ENCODE measurements around the gene LRRC23.
A peak's percentile ranks its signal among the peaks of the same experiment; 100 is the strongest.
"Not testable (repeated sequence)": the region's sequence is repeated elsewhere in the genome, so short reads cannot be mapped to it uniquely, and the experiment has no call there.

The LRRC23 gene

DNA sequence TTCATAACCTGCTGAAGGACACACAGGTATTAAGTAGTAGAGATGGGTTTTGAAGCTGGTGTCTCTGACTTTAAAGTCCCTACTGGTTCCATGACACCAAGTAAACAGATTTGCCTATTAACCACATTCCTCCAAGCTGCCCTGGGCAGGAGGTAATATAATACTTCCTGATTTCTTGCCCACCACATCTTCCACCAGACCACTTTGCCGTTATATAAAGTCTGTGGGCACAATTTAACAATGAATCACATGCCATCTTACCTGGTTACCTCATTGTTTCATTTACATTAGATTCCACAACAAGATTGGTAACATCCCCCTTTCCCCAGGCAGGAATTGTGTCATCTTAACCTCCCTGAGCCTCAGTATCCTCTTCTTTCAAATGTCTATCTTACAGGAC lies 900 bp upstream of the LRRC23 start:
- no peak for DNase-seq

DNA sequence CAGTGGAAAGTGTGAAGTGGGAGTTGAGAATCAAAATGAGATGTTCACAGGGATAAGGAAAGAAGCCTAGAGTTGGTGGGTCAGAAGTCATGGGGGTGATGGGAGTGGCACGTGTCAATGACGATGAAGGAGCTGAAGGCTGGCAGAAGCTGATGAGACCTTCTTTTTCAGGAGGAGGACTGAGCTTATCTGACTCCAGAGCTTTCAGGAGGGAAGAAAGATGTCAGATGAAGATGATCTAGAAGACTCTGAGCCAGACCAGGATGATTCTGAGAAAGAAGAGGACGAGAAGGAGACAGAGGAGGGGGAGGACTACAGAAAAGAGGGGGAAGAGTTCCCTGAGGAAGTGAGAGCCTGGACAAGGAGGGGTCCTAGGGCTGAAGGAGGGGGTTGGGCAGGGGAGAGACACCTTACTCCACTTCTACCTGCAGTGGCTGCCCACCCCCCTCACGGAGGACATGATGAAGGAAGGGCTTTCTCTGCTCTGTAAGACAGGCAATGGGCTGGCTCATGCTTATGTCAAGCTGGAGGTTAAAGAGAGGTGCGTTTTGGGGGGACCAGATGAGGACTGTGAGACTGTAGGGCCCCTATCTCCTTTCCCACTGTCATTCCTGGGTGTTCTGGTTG lies 905 bp downstream of the LRRC23 start:
- DNase-seq: no peak

DNA sequence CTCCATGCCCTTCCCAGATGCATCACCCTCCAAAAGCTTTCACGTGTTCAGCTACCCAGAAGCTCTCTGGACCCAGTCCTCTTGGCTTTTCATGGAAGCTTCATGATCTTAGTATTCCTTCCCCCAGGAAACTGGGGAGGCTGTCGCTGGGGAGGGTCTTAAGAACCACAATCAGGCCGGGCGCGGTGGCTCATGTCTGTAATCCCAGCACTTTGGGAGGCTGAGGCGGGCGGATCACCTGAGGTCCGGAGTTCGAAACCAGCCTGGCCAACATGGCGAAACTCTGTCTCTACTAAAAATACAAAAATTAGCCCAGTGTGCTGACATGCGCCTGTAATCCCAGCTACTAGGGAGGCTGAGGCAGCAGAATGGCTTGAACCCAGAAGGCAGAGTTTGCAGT lies 3.5 kb downstream of the LRRC23 start:
- not testable (repeated sequence) for DNase-seq

DNA sequence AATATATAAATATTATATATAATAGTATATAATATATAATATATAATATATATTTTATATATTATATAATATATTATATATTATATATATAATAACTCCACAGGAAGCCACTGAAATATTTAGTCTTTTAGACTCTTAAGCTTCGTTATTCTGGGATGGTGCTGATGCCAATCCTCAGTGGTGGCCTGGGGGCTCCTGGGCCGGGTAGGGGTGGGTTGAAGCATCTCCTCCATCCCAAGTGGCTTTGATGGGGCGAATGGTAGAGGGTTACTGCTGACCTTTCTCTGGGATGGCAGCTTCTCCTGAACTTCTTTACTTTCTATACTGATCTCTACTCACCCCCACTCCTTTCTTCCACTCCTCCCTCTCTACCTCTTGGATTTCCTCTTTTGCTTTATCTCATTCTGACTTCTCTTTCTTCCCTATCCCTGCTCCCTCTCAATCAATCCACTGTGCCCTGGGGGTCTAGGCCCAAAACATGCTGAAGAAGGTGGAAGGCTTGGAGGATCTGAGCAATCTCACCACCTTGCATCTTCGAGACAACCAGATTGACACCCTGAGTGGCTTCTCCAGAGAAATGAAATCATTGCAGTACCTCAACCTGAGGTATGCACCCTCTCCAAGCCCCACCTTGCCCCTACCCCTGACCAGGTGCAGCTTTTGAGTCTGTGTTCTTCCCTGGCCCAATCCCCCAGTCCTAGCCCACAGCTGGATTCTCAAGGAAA lies 5.0 kb downstream of the LRRC23 start:
- DNase-seq: no peak

DNA sequence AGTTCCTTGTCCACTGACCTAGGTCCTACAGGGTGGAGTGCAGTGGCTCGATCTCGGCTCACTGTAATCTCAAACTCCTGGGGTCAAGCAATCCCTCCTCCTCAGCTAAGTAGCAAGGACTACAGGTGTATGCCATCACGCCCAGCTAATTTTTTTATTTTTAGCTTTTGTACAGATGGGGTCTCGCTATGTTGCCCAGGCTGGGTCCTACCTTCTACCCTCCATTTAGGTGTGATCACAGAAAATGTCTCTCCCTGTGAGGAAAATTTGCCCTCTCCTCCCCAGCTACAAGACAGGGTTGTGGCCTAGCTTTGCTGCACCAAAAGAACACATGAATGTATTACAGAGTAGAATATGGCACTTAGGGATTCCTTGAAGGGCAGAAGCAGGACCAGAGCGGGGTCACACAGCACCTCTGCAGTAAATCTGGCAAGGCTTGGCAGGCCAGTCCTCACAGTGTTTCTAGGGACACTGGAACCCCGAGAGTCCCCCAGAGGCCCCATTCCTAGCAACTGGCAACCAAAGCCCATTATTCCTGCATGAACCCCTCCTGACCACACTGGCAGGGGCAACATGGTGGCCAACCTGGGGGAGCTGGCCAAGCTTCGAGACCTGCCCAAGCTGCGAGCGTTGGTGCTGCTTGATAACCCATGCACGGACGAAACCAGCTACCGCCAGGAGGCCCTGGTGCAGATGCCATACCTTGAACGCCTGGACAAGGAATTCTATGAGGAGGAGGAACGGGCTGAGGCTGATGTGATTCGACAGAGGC lies 7.7 kb downstream of the LRRC23 start:
- no peak for DNase-seq

DNA sequence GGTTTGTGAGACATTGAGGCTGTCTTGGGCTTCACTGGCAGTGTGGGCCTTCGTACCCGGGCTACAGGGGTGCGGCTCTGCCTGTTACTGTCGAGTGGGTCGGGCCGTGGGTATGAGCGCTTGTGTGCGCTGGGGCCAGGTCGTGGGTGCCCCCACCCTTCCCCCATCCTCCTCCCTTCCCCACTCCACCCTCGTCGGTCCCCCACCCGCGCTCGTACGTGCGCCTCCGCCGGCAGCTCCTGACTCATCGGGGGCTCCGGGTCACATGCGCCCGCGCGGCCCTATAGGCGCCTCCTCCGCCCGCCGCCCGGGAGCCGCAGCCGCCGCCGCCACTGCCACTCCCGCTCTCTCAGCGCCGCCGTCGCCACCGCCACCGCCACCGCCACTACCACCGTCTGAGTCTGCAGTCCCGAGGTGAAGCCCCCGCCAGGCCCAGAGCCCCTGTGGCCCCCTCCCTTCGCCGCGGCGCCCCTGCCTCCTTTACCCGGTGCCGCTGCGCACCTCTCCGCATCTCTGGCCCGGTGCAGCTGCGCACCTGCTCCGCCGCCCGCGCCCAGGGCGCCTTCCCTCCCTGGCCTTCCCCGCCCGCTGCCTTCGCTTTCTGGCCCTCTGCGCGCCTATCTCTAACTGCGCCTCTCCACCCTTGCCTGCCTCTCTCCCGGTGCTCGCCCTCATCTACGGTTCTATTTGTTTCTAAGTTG lies 9.8 kb downstream of the LRRC23 start, which contains the start of gene ENO2:
Gene ENO2, plus strand, starts transcription at position 335 of the 701 bp plus-strand sequence. CDS start 1,253 bp downstream, outside the sequence.
- DNase-seq: peak; percentile 86 to 88

DNA sequence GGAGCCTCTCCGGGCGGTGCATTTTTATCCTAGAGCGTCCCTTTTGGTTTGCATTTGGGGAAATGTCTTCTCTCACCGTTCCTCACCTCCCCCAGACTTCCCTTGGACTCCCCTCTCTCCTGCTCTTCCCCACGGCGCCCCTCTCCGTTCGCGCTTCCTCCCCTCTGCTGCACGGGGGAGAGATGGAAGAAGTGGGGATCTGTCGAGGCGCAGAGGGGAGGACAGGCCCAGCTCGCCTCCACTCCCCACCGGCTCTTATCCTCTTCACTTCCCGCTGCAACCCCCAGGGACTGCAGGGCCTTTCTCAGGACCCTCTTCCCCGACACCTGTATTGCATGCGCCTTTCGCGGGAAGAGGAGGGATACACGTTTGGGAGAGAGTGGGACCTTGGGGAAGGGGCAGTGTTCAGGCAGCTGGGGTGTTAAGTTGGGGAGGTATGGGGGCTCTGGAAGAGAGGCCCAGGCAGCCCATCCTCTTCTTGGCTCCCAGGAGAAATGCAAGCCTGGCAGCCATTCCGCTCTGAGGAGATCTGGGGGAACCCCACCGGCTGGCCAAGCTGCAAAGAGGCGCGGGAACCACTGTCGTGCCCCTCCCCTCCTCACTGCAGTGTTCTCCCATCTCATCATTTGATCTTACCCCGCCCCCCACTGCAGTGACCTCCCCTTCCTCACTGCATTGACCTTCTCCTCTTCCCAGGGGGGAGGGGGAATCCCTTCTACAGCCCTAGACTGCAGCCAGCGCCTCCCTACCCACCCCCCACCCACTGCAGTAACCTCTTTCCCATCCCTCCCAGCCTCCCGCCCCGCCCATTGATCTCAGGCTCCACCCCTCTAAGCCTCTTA lies 10.5 kb downstream of the LRRC23 start:
- DNase-seq: no peak

DNA sequence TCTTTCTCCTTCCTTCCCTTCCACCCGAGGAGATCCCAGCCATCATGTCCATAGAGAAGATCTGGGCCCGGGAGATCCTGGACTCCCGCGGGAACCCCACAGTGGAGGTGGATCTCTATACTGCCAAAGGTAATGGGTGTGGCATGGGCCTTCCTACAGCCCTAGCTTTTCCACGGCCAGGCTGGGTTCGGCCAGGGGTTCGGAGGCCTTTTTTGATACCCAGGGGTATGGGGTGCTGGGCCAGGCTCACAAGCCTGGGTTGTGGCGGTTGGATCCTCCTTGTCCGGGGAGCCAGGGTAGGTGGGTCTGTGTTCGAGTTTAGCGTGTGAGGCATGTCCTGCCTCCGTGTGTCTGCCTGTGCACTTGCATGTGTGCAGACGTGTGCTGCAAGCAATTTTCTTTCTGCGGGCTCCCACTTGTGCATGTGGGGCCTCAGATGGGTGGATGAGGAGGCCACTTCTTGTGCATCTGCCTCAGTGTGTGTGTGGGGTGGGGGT lies 11.2 kb downstream of the LRRC23 start:
- no peak for DNase-seq

DNA sequence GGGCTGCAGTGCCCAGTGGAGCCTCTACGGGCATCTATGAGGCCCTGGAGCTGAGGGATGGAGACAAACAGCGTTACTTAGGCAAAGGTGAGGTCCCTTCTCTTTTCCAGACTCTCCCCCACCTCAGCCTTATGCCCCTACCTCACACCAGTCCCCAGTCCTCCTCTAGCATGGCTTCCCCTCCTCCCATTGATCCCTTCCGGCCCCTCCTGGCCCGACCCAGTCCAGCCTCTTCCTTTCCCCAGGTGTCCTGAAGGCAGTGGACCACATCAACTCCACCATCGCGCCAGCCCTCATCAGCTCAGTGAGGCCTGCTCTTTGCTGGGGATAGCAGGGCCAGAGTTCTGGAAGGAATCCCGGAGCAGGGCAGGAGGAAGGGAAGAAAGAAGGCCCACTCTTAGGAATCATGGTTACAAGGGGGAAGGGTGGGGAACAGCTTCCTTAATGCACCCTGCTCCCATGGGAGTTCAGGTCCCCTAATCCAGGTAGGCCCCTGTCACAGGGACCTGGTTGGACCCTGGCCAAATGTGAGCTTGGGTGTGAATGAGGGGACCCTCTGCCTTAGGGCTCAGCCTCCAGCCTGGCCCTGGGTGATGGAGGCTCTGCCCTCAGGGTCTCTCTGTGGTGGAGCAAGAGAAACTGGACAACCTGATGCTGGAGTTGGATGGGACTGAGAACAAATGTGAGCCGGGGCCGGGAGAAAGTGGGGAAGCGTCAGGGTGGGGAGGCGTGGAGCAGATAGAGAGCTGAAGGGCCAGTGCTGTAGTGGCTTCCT lies 12.0 kb downstream of the LRRC23 start:
- no peak for DNase-seq

DNA sequence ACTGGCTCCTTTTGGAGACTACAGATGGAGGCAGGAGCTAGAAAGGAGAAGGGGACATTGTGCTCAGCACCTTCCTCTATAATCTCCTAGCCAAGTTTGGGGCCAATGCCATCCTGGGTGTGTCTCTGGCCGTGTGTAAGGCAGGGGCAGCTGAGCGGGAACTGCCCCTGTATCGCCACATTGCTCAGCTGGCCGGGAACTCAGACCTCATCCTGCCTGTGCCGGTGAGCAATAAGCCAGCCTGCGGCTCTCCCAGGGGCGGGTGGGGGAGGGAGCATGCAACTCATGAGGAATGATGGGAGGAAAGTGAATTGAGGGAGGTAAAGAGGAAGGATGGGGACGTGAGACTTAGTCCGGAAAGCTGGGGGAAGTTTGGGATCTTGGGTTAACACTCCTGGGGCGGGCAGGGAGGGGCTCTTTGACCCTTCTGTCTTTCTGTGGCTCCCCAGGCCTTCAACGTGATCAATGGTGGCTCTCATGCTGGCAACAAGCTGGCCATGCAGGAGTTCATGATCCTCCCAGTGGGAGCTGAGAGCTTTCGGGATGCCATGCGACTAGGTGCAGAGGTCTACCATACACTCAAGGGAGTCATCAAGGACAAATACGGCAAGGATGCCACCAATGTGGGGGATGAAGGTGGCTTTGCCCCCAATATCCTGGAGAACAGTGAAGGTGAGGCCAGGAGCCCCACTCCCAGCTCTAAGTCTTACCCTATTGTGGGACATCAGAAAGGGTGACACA lies 13.0 kb downstream of the LRRC23 start:
- no peak for DNase-seq

DNA sequence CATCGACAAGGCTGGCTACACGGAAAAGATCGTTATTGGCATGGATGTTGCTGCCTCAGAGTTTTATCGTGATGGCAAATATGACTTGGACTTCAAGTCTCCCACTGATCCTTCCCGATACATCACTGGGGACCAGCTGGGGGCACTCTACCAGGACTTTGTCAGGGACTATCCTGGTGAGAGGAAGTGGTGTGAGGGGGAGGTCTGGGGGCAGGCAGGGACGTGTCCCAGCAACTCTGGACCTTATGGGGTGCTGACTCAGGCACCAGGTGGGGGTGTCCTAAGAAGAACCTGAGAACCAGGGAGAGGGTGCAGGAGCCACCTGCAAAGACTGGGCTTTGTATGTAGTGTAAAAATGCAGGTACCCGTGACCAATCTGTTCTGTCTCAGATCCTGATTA lies 15.0 kb downstream of the LRRC23 start:
- DNase-seq: no peak

DNA sequence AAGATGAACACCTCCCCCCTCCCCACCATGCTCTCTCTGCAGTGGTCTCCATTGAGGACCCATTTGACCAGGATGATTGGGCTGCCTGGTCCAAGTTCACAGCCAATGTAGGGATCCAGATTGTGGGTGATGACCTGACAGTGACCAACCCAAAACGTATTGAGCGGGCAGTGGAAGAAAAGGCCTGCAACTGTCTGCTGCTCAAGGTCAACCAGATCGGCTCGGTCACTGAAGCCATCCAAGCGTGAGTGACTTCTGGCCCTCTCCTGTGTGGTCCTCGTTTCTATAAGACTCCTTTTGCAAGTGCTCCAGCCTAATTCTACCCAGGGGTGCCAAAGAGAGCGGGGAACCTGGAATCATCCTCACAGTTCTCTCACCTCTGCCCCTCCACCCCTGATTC lies 16.9 kb downstream of the LRRC23 start:
- DNase-seq: no peak

DNA sequence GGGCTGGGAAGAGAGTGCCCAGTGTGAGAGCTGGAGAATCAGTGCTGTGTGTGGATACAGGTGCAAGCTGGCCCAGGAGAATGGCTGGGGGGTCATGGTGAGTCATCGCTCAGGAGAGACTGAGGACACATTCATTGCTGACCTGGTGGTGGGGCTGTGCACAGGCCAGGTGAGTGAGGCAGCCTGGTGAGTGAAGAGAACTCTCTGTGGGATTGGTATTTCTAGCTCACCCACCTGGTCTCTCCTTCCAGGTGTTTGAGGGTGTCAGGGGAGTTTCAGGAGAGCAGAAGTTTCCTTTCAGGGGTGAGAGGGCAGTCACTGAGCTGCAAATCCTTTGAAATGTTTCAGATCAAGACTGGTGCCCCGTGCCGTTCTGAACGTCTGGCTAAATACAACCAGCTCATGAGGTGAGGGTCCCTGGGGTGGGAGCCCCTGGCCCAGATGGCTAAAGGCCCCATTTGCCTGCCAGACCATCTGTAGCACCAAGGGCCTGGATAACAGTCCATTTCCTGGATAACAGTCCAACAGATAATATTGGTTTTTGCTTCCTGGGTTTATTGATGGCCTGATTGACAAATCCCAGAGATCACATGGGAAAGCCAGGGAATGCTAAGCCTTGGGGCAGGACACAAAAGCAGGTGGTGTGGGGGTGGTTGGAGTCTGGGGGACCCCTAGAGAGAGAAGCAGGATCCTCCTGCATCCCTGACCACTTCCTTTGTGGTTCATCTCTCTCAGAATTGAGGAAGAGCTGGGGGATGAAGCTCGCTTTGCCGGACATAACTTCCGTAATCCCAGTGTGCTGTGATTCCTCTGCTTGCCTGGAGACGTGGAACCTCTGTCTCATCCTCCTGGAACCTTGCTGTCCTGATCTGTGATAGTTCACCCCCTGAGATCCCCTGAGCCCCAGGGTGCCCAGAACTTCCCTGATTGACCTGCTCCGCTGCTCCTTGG lies 17.6 kb downstream of the LRRC23 start:
- no peak for DNase-seq

DNA sequence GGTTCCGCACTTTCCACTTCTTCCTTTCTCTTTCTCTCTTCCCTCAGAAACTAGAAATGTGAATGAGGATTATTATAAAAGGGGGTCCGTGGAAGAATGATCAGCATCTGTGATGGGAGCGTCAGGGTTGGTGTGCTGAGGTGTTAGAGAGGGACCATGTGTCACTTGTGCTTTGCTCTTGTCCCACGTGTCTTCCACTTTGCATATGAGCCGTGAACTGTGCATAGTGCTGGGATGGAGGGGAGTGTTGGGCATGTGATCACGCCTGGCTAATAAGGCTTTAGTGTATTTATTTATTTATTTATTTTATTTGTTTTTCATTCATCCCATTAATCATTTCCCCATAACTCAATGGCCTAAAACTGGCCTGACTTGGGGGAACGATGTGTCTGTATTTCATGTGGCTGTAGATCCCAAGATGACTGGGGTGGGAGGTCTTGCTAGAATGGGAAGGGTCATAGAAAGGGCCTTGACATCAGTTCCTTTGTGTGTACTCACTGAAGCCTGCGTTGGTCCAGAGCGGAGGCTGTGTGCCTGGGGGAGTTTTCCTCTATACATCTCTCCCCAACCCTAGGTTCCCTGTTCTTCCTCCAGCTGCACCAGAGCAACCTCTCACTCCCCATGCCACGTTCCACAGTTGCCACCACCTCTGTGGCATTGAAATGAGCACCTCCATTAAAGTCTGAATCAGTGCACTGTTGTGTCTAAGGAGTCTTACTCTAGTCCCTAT lies 18.5 kb downstream of the LRRC23 start:
- no peak for DNase-seq

DNA sequence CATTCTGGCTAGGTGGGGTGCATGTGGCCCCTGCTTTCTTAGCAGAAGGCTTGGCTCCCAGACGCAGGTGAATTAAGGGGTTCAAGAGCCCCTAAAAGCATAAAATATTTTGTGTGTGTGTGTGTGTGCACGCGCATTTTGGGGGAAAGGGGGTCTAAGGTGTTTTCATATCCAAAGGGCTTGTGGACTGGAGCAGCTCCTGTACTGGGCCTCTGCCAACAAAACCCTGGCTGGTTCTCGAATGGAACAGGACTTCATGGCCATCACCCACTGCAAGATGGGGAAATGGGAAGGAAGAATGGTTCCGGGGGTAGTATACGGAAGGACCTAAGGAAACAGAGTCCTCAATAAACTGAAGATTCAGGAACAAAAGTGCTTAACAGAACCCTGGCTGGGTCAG lies 19.2 kb downstream of the LRRC23 start:
- no peak for DNase-seq

DNA sequence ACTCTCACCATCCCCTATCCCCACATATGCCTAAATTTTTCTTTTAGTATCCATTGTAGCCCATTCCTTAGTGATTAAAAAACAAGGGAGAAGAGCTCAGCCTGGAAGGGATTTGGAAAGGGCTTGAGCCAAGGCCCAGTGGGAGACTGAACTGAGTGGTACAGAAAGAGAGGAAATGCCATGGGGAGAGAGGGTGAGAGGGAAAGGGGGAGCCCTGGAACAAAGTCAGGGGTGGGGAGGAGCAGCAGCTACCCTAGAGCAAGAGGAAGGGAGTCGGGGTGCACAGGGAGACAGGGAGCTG lies 20.6 kb downstream of the LRRC23 start:
- DNase-seq: no peak

DNA sequence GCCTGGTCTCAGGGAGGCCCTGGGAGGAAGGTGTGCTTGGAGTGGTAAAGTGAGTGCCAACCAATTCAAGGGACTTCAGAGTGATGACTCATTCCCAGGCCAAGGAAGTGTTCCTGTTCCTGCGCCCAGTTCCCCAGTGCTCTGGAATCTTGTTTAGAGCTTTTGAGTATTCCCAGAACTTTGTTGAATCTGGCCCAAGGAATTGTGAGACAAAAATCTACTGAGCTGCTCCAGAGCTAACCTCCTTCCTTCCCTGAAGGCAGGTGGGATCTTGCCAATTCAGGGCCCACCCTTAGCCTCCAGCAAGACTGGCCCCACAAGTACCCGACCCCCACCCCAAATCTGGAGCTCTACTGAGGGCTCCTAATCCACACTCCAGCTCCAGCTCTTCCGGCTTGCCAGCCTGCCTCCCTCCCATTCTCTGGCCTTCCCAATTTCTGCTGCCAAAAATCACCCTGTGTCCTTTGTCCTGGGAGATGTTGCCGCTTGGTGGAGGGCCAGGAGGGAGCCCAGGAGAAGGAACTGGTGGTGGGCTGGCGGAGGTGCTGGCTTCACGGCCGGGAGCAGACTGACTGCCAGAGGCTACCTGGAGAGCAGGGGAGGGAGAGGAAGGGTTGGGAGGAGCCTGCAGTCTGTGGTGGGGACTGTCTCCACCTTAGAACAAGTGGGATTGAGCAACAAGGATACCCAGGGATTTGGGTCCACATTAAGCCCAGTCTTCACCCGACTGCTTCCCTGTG lies 21.1 kb downstream of the LRRC23 start:
- no peak for DNase-seq

DNA sequence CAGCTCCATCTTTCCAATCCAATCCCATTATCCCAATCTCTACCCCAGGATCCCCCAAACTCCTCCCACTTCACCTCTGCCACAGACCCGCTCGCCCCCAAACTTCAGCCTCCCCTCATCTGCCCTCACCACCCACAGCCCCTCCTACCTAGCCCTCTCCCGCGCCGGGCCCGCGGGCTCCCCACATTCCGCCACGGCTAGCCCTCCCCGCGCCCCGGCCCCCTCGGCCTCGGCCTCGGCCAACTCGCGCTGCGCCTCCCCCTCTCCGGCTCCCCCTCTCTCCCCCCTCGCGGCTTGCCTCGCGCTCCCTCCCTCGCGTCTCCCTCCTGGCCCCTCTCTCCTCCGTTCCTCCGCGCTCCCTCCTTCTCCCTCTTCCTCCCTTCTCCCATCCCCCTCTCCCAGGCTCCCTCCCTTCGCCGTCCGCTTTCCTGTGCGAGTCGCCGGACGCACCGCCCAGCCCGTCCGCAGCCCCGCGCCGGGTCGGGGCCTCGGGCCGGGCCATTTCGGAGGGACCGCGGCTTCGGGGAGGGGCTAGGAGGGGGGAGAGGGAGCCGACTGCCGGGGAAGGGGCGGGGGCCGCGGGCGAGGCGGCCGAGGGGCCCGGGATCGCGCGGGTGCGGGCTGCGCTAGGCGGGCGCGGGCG lies 22.9 kb downstream of the LRRC23 start, which contains the start of gene ATN1:
Gene ATN1, plus strand, starts transcription at position 581 of the 643 bp plus-strand sequence. CDS start 6,043 bp downstream, outside the sequence.
- peak; percentile 40 to 43 for DNase-seq

Data from activated CD4-positive, alpha-beta T cell treated with anti-CD3 and anti-CD28 coated beads for 4 hours (primary cell).